Astrocyte (in vitro differentiated cells and primary cell): Measurements from ENCODE around the gene HYAL2. TPM values are rescaled to one million over a fixed set of nuclear protein-coding genes. Genes with fewer than 3 reads are reported as not detected.

ENCODE experiments used
- DNase-seq: peaks from one replicate; pipeline ENCODE4 v3.0.0-alpha.2; 2010; ENCODE audit warnings: low read depth
- FAIRE-seq: peaks from 2 replicates; lab custom pipeline; 2011; peaks lifted over from hg19 to GRCh38; lab: Jason Lieb, UNC
- H2AFZ ChIP-seq: 2 replicates; pipeline ENCODE4 v1.6.0; 2012; ENCODE audit warnings: low read depth, low read length, inconsistent platforms
- H3K27ac ChIP-seq: 2 replicates; pipeline ENCODE4 v1.5.1; 2011; ENCODE audit warnings: low read depth, low read length, inconsistent platforms
- H3K27me3 ChIP-seq: 2 replicates; pipeline ENCODE4 v1.6.0; 2011; ENCODE audit warnings: low read length, inconsistent platforms; ENCODE audit not compliant: insufficient read depth
- H3K36me3 ChIP-seq: 2 replicates; pipeline ENCODE4 v1.5.1; 2011; ENCODE audit warnings: low read length, inconsistent platforms; ENCODE audit not compliant: insufficient read depth
- H3K4me1 ChIP-seq: 2 replicates; pipeline ENCODE4 v1.5.1; 2011; ENCODE audit warnings: low read length, inconsistent platforms; ENCODE audit not compliant: insufficient read depth
- H3K4me2 ChIP-seq: 2 replicates; pipeline ENCODE4 v1.6.0; 2012; ENCODE audit warnings: low read length, inconsistent platforms
- H3K4me3 ChIP-seq: 2 replicates; pipeline ENCODE4 v1.5.1; 2011; ENCODE audit warnings: low read depth, mild to moderate bottlenecking, low read length, inconsistent platforms; ENCODE audit not compliant: insufficient read depth
- H3K79me2 ChIP-seq: 2 replicates; pipeline ENCODE4 v1.6.0; 2012; ENCODE audit warnings: mild to moderate bottlenecking, low read length, inconsistent platforms; ENCODE audit not compliant: insufficient read depth
- H3K9ac ChIP-seq: 2 replicates; pipeline ENCODE4 v1.6.0; 2012; ENCODE audit warnings: mild to moderate bottlenecking, low read length, inconsistent platforms
- H3K9me3 ChIP-seq: 2 replicates; pipeline ENCODE4 v1.5.1; 2012; ENCODE audit warnings: low read depth, mild to moderate bottlenecking, low read length, inconsistent platforms; ENCODE audit not compliant: insufficient read depth
- H4K20me1 ChIP-seq: 2 replicates; pipeline ENCODE4 v1.6.0; 2012; ENCODE audit warnings: low read length, inconsistent platforms; ENCODE audit not compliant: insufficient read depth
- H3K27ac Mint-ChIP-seq: one replicate; pipeline ENCODE4 v1.8.0; 2021; ENCODE audit warnings: mild to moderate bottlenecking, mixed read lengths; ENCODE audit not compliant: unreplicated experiment
- H3K27me3 Mint-ChIP-seq: one replicate; pipeline ENCODE4 v1.8.0; 2021; ENCODE audit warnings: low read depth, mixed read lengths; ENCODE audit not compliant: unreplicated experiment
- H3K36me3 Mint-ChIP-seq: one replicate; pipeline ENCODE4 v1.8.0; 2021; ENCODE audit warnings: low read depth, mixed read lengths; ENCODE audit not compliant: unreplicated experiment
- H3K4me1 Mint-ChIP-seq: one replicate; pipeline ENCODE4 v1.8.0; 2021; ENCODE audit warnings: low read depth, mixed read lengths; ENCODE audit not compliant: unreplicated experiment
- H3K4me3 Mint-ChIP-seq: one replicate; pipeline ENCODE4 v1.8.0; 2021; ENCODE audit warnings: mild to moderate bottlenecking, moderate library complexity, mixed read lengths; ENCODE audit not compliant: unreplicated experiment
- H3K9me3 Mint-ChIP-seq: one replicate; pipeline ENCODE4 v1.8.0; 2021; ENCODE audit warnings: mild to moderate bottlenecking, mixed read lengths; ENCODE audit not compliant: unreplicated experiment
- EZH2 ChIP-seq: IDR thresholded peaks from 2 replicates; pipeline ENCODE4 v1.6.1; 2012; ENCODE audit warnings: mild to moderate bottlenecking, low read length, inconsistent platforms; ENCODE audit not compliant: insufficient read depth
- total RNA-seq: library from RNA; stranded (reverse); gene quantifications from 2 replicates; pipeline ENCODE4 v1.2.1, GENCODE V29; 2021
- TF ChIP-seq, protein P1 (sequence below): IDR thresholded peaks from 2 replicates; pipeline ENCODE4 v1.5.1; 2011; ENCODE audit warnings: low read depth, mild to moderate bottlenecking, inconsistent platforms, low read length, moderate library complexity; ENCODE audit not compliant: insufficient read depth

Gene HYAL2
- total RNA-seq, 1 donor from 2014 or later = 42.9 TPM

DNA sequence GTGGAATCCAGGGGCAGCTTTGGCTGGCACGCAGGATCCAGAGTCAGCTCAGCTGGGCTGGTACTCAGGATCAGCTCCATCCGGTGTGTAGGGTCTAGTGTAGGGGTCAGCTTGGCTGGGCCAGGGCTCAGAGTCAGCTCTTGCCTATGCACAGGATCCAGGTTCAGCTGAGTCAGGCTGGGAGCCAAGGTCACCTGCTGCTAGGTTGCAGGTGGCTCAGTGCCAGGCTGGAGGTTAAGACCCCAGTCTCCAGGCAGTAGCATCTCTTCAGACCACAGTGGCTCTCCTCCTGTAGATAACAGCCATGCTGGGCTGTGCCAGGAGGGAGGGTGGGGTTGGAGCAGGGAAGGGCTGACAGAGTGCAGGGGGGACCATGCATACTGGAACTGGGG is 25.2 kb downstream of the HYAL2 start:
- no peak for TF ChIP-seq EZH2
- TF ChIP-seq, protein P1, sequence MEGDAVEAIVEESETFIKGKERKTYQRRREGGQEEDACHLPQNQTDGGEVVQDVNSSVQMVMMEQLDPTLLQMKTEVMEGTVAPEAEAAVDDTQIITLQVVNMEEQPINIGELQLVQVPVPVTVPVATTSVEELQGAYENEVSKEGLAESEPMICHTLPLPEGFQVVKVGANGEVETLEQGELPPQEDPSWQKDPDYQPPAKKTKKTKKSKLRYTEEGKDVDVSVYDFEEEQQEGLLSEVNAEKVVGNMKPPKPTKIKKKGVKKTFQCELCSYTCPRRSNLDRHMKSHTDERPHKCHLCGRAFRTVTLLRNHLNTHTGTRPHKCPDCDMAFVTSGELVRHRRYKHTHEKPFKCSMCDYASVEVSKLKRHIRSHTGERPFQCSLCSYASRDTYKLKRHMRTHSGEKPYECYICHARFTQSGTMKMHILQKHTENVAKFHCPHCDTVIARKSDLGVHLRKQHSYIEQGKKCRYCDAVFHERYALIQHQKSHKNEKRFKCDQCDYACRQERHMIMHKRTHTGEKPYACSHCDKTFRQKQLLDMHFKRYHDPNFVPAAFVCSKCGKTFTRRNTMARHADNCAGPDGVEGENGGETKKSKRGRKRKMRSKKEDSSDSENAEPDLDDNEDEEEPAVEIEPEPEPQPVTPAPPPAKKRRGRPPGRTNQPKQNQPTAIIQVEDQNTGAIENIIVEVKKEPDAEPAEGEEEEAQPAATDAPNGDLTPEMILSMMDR = no peak
- no peak overlapping the region for H3K27ac Mint-ChIP-seq
- FAIRE-seq (no peak), DNase-seq (no peak)
- H2AFZ ChIP-seq = no peak overlapping the region
- H3K4me1 ChIP-seq = peaks cover 22% of the 10 kb centered on the region
- H3K4me3 Mint-ChIP-seq = no peak overlapping the region
- H3K4me2 ChIP-seq = no peak overlapping the region
- peaks cover 7% of the 10 kb centered on the region for H3K79me2 ChIP-seq
- no peaks in the 10 kb centered on the region for H3K9me3 Mint-ChIP-seq
- no peaks in the 10 kb centered on the region for H4K20me1 ChIP-seq
- H3K4me3 ChIP-seq = no peak overlapping the region
- H3K36me3 Mint-ChIP-seq = no peaks in the 10 kb centered on the region
- peaks cover 11% of the 10 kb centered on the region for H3K4me1 Mint-ChIP-seq
- no peak overlapping the region for H3K27ac ChIP-seq
- H3K9ac ChIP-seq = no peak overlapping the region
- no peaks in the 10 kb centered on the region for H3K9me3 ChIP-seq
- H3K36me3 ChIP-seq = no peaks in the 10 kb centered on the region
- no peaks in the 10 kb centered on the region for H3K27me3 ChIP-seq
- no peaks in the 10 kb centered on the region for H3K27me3 Mint-ChIP-seq

DNA sequence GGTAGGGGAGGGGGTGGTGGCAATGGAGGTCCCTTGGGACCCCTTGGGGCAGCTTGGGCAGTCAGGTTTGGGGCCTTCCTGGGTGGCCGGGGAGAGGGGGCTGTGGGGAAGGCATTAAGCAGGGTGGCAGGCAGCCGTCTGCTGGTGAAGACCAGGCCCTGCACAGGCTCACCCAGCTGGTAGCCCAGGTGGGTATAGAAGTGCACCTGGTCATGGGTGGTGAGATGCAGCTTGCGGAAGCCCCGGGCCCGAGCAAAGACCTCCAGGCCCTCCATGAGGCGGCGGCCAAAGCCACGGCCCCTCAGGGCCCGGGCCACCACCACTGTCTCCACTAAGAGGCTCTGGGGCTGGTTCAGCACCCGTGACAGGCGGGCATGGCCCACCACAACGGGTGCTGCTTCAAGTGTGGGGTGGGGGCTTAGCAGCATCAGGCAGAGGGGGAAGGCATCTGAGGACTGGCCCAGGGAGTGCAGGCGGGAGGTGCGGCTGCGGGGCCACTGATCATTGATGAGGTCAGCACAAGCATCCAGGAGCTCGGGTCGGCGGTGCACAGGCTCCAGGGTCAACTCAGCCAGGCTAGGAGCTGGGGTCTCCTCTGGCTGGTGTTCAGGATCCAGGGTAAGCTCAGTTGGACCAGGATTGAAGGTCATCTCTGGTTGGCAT is 25.7 kb downstream of the HYAL2 start:
- H3K27ac Mint-ChIP-seq = no peak overlapping the region
- FAIRE-seq = no peak

More for the DNA sequence above, 25.7 kb downstream of the HYAL2 start:
- H3K36me3 ChIP-seq = no peaks in the 10 kb centered on the region
- no peak overlapping the region for H3K4me3 ChIP-seq
- Mint-ChIP-seq H3K36me3 (no peaks in the 10 kb centered on the region), H3K9me3 (no peaks in the 10 kb centered on the region), H3K4me3 (no peak overlapping the region), H3K27me3 (no peaks in the 10 kb centered on the region), H3K4me1 (peaks cover 11% of the 10 kb centered on the region)
- H3K79me2 ChIP-seq = peaks cover 10% of the 10 kb centered on the region
- no peak overlapping the region for H3K4me2 ChIP-seq
- DNase-seq = no peak
- no peak overlapping the region for H2AFZ ChIP-seq
- TF ChIP-seq EZH2 = no peak
- TF ChIP-seq, protein P1 = no peak
- H3K27ac ChIP-seq = no peak overlapping the region
- H3K9ac ChIP-seq = no peak overlapping the region
- H3K4me1 ChIP-seq = peaks cover 22% of the 10 kb centered on the region
- H3K9me3 ChIP-seq = no peaks in the 10 kb centered on the region
- no peaks in the 10 kb centered on the region for H4K20me1 ChIP-seq
- no peaks in the 10 kb centered on the region for H3K27me3 ChIP-seq
